HS-27A (cell line): Measurements from ENCODE around the gene ADAM15.

Experiments
- DNase-seq: peaks from one replicate; pipeline ENCODE4 v3.0.0-alpha.2; 2012; ENCODE audit warnings: low read depth, missing footprints

Gene ADAM15

GRCh38 chr1:155030243-155030795 lies 20.8 kb upstream of the ADAM15 start:
- DNase-seq, result no peak

- DNase-seq, result no peak
Observed at GRCh38 chr1:155030899-155031298, 20.2 kb upstream of the ADAM15 start.

- no peak for DNase-seq
Observed at GRCh38 chr1:155032886-155033285, 18.2 kb upstream of the ADAM15 start.

DNA sequence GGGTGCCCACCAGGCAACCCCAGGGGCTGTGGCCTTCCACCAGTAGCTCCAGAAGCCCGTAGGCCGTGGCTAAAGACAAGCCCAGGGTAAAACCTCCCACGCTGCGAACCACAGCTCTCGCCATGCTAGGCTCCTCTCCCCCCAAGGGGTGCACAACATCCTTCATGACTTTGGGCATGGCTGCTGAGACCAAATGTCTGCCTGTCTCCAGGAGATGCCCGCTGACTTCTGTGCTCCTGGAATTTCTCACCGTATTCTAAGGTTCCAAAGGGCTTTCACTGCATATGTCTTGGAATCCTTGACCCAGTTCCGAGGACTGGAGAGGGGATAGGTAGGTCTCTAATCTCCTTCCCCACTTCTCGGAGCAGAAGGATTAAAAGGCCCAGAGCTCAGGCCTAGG lies 17.6 kb upstream of the ADAM15 start, which contains the start of the genes DCST1 and DCST2:
Gene DCST1, plus strand, starts transcription at position 301 of the 400 bp plus-strand sequence. CDS start 213 bp downstream, outside the sequence.
Gene DCST2, minus strand, starts transcription at position 258 of the 400 bp plus-strand sequence. Its CDS starts 80 bp downstream, at position 178.
- no peak for DNase-seq

GRCh38 chr1:155034318-155035208 lies 16.6 kb upstream of the ADAM15 start:
- no peak for DNase-seq

DNA sequence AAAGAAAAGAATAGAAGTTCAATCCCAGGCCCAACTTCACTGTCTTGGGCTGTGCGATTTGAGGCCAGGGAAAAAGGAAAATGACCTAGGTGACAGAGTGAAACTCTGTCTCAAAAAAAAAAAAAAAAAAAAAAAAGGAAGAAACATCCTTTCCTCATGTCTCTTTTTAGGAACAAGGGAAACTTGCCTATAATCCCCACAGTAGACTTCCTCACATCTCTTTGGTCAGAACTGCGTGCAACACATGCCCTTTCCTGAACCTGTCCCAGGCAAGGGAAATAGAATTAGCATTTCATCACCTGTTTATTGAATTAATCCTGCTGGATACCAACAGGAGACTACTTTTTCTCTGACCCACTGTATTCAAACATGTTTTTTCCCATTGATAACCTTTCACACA lies 15.2 kb upstream of the ADAM15 start:
- DNase-seq, result no peak

DNA sequence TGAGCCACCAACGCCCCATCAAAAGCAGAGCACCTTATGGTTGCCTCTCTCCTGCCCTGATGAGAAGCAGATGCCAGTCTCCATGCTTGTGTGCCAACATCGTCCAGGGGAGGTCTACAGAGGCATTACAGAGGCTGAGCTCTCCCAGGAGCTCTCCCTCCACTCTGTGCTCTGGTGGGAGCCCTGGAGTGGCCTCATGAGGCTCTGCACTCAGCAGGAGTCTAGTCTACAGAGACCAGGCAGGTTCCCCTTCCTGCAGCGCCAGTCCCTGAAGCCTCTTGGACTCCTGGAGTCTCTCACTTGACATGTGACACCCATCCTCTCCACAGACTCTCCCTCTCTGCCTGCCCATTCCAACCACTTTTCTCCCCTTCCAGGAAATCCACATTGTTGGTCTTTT lies 14.1 kb upstream of the ADAM15 start:
- DNase-seq, result no peak

DNA sequence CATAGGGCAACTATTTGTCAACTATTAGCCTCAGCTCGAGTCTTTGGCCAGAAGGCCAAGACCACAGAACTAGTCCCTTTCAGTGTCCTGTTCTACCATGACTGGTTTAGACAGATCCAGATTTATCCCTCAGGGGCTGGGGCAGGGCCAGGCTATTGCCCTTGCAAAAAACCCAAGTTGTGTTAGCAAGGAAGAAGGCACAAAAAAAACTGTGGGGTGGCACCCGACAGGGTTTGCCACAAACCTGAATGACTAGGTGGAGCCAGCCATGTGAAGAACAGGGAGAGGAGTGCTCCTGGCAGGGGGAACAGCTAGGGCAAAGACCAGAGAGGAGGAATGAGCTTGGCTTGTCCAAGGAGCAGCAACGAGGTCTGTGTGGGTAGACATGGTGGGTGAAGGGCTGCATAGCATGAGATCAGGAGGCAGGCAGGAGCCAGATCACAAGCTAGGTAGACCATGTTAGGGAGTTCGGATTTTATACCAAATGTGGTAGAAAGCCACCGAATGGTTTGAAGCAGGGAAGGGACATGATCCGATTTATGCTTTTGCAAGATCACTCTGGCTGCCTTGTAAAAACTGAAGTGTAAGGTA lies 13.2 kb upstream of the ADAM15 start:
- DNase-seq, result no peak

DNA sequence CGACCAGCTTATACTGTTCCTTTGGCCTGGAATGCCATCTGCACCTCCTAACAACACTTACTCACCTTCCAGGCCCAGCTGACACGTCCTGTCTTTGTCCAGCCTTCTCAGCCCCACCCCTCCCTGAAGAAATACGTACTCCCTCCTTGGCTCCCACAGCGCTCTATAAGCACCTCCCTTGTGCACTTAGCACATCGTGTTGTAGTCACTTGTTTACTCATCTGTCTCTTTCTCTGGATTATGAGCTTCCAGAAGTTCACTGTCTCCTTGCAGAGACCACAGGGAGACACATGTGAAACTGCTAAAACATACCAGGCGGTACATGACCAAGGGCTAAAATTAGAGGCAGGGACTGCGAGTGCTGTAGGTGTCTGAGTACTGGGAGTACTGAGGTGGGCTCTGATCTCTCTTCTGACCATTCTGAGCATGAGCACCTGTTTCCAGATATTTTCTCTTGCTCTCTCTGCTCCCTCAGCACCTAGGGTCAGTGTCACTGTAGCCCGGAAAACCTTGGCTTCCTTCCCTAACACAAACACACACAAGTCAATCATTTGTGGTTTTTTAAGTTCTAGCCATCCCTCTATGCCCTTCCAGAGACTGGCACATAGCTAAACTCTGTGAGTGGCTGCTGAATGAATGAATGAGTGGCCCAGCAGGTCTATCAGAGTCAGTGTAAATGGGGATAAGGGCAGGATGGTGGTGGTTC lies 12.4 kb upstream of the ADAM15 start:
- no peak for DNase-seq

DNA sequence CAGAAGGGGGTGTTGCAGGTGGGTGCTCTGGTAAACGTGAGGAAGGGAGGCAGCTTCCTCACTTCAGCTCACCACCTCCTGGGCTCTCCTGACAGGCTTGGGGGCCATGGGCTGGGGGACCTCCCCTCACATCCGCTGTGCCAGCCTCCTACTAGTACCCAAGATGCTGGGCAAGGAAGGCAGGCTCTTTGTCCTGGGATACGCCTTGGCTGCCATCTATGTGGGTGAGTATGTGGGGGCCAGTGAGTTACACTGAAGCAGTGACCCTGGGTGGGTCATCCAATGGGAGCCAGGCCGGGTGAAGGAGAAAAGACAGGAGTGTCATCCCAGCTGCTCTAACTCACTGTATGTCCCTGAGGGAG lies 11.8 kb upstream of the ADAM15 start:
- DNase-seq, result no peak

- DNase-seq, result no peak
Observed at GRCh38 chr1:155040358-155041093, 10.6 kb upstream of the ADAM15 start.

GRCh38 chr1:155042789-155043188 lies 8.3 kb upstream of the ADAM15 start:
- no peak for DNase-seq

GRCh38 chr1:155043301-155043702 lies 7.8 kb upstream of the ADAM15 start:
- DNase-seq, result no peak

DNA sequence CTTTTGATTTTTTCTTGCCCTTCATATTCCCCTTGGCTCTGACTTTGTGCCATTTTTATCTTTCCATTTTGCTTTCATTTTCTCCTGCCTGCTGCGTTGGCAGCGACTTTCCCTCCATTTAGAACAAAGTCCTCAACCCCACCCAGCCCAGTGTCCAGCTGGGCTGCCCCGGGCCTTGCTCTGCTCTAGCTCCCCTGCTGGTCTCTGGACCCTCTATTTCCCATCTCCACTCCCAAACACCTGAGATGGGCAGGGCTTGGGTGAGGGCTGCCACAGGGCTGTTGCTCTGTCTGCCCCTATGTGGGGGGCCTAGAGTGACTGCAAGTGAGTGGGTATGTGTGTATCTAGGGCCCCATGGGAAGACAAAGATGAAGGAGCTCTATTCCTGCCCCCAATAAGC lies 7.3 kb upstream of the ADAM15 start:
- DNase-seq, result no peak

DNA sequence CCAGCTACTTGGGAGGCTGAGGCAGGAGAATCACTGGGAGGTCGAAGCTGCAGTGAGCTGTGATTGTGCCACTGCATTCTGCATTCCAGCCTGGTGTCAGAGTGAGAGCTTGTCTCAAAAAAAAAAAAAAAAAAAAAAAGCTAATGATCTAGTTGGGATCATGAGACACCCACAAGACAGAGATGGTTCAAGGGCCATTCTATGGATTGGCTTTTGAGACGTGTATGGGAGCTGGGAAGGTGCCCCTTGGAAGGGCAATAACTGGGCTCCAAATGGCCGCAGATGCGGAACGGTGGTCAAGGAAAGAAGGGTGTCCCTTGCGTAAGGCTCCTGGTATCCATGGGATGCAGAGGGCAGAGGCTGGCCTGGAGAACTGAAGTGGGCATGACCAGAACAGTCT lies 6.8 kb upstream of the ADAM15 start:
- no peak for DNase-seq

- DNase-seq, result no peak
Observed at GRCh38 chr1:155044812-155045657, 6.1 kb upstream of the ADAM15 start.

DNA sequence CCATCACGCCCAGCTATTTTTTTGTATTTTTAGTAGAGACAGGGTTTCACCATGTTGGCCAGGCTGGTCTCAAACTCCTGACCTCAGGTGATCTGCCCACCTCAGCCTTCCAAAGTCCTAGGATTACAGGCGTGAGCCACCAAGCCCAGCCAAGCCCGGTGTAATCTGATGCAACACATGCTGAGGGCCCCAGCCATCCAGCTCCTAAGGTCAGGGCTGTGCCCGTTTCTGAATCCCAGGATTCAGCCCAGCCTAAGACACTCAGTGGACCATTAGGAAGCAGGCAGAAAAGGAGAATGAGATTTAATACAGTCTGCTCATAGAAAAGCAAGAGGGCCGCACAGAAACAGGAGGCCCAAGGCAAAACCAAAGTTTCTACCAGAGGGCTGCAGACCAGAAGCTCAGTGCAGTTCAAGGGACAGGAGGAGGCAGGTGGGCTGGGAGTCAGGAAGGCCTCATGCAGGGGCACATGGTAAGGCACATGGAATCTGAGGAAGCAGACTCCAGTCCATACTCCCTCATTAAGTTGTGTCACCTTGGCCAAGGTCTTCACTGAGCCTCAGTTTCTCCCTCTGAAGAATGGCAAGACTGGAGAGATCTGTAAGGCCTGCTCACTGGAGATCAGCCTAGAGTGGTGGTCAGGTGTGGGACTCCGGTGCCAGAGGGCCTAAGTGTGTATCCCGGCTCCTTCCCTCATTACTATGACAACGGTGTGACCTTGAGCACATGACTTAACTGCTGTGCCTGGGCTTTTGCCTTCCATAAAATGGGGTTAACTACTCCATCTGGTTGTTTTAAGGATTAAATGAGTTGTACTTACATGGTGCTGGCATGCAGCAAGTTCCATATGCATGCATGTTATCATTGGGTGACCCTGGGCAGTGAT lies 2.4 kb upstream of the ADAM15 start:
- DNase-seq, result no peak

DNA sequence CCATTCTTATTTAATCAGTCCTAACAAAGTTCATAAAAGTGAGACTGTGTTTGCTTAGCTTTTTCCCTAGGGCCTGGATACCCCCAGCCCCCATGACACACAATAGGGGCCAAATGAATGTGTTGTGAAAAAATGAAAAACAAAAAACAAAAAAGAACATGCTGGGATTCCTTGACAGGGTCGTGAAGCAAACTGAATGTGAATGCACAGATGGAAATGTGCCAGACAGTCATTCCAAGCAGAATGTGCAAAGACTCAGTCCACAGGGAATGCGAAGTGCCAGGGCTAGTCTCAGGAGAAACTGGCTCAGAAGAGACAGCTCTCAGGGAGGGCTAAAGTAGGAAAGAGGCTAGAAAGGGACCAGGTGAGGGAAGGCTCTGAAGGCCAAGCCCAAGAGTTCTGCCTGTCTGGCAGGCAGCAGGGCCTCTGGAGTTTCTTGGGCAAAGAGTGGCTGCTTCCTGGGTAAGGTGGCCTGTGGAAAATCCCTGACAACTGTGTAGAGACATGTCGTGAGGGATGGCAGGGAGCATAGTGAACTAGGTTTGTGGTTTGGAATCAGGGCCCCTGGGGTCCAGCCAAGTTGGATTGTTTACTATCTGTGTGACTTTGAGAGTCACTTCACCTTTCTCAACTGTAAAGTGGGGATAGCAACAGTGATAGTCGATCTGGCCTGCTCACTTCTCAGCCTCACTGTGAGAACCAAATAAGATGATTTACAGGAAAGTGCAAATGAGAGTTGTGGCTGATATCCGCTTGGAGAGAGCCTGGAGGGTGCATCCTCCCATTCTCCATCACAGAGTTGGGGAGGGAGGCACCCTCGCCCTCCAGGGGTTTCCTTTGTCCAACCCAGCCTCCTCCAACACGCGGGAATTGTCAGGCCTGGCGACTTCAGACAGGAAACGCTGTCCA lies 1.2 kb upstream of the ADAM15 start:
- DNase-seq, result peak; percentile 34

DNA sequence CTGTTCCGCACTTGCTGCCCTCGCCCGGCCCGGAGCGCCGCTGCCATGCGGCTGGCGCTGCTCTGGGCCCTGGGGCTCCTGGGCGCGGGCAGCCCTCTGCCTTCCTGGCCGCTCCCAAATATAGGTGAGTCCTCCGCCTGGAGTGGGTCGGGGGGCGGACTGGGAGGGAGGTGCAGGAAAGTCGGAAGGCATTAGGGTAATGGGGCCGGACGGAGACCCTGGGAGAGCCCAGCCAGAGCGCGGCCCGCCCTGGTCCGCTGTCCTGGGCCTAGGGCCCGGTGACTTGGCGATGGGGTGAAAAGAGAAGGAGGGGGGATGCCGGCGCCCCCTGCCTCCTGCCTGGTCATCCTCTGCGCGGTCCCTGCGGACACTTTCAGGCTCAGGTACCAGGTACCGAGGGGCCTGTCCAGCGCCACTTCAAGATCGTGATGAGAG lies 243 bp downstream of the ADAM15 start:
- no peak for DNase-seq
